K562 (cell line): Measurements from ENCODE around the gene DUSP10. TPM values are rescaled to one million over a fixed set of nuclear protein-coding genes. Genes with fewer than 3 reads are reported as not detected.

ENCODE experiments used
- C11orf30 ChIP-seq: fragments of 450-650 bp; IDR thresholded peaks from 2 replicates; pipeline ENCODE4 v1.6.1; 2016; ENCODE audit warnings: low read depth, mild to moderate bottlenecking
- CCNT2 ChIP-seq: IDR thresholded peaks from 2 replicates; pipeline ENCODE4 v1.6.1; 2011; ENCODE audit warnings: borderline replicate concordance, low read depth, mild to moderate bottlenecking, moderate library complexity, mixed read lengths, low read length; ENCODE audit not compliant: insufficient read length; ENCODE audit errors: extremely low read depth
- CHCHD3 ChIP-seq: fragments of 250-450 bp; sonication (Bioruptor Pico); IDR thresholded peaks from 2 replicates; pipeline ENCODE4 v2.1.2; 2022; ENCODE audit warnings: mild to moderate bottlenecking
- EP300 ChIP-seq: IDR thresholded peaks from 2 replicates; pipeline ENCODE4 v1.6.1; 2012; ENCODE audit warnings: low read length, improper control_type of control experiment
- GTF2E2 ChIP-seq: fragments of 200-800 bp; sonication (Bioruptor generic); IDR thresholded peaks from 2 replicates; pipeline ENCODE4 v1.6.1; 2016; ENCODE audit warnings: missing genetic modification characterization, missing compliant biosample characterization
- IFI16 ChIP-seq: fragments of 250-450 bp; sonication (Bioruptor Pico); IDR thresholded peaks from 2 replicates; pipeline ENCODE4 v2.1.2; 2022; ENCODE audit warnings: mild to moderate bottlenecking, inconsistent platforms
- KAT2B ChIP-seq: IDR thresholded peaks from one replicate; pipeline ENCODE4 v1.6.1; 2012; ENCODE audit warnings: low read depth, mild to moderate bottlenecking, control low read depth, inconsistent platforms, low read length, moderate library complexity
- KDM5B ChIP-seq: fragments of 200-600 bp; sonication (generic); IDR thresholded peaks from 2 replicates; pipeline ENCODE4 v1.6.1; 2012; ENCODE audit warnings: low read depth, mild to moderate bottlenecking, moderate library complexity, low read length, control low read depth, inconsistent platforms; ENCODE audit not compliant: insufficient replicate concordance
- KLF6 ChIP-seq: fragments of 250-450 bp; sonication (Bioruptor Pico); IDR thresholded peaks from 2 replicates; pipeline ENCODE4 v1.4.0; 2020; ENCODE audit warnings: mild to moderate bottlenecking, moderate library complexity, borderline replicate concordance
- MAFK ChIP-seq: IDR thresholded peaks from 2 replicates; pipeline ENCODE4 v1.6.1; 2011; ENCODE audit warnings: low read length, improper control_type of control experiment
- MIER1 ChIP-seq: fragments of 450-650 bp; IDR thresholded peaks from 2 replicates; pipeline ENCODE4 v1.6.1; 2016; ENCODE audit warnings: antibody characterized with exemption, mild to moderate bottlenecking, low read depth
- NCOA6 ChIP-seq: fragments of 450-650 bp; IDR thresholded peaks from 2 replicates; pipeline ENCODE4 v1.6.1; 2017; ENCODE audit warnings: mild to moderate bottlenecking
- NELFE ChIP-seq: IDR thresholded peaks from 2 replicates; pipeline ENCODE4 v1.6.1; 2011; ENCODE audit warnings: mild to moderate bottlenecking; ENCODE audit not compliant: insufficient read depth, insufficient read length
- NFXL1 ChIP-seq: fragments of 450-650 bp; formaldehyde crosslinking; IDR thresholded peaks from 2 replicates; pipeline ENCODE4 v1.4.0; 2021; ENCODE audit warnings: mild to moderate bottlenecking
- PCBP2 ChIP-seq: fragments of 200-400 bp; formaldehyde crosslinking; IDR thresholded peaks from 2 replicates; pipeline ENCODE4 v1.6.1; 2018; ENCODE audit warnings: low read length, low read depth, mild to moderate bottlenecking, moderate library complexity; ENCODE audit not compliant: poor library complexity, severe bottlenecking
- PHF21A ChIP-seq: fragments of 450-650 bp; IDR thresholded peaks from 2 replicates; pipeline ENCODE4 v1.6.1; 2017; ENCODE audit warnings: low read depth, borderline replicate concordance
- POLR2G ChIP-seq: fragments of 200-400 bp; formaldehyde crosslinking; IDR thresholded peaks from 2 replicates; pipeline ENCODE4 v1.6.1; 2017; ENCODE audit warnings: low read depth, mild to moderate bottlenecking, antibody characterized with exemption, low read length, moderate library complexity
- SUPT5H ChIP-seq: fragments of 450-650 bp; IDR thresholded peaks from 2 replicates; pipeline ENCODE4 v1.6.1; 2016
- TSHZ1 ChIP-seq: fragments of 250-450 bp; sonication (Bioruptor Pico); IDR thresholded peaks from 2 replicates; pipeline ENCODE4 v1.4.0; 2020; ENCODE audit warnings: mild to moderate bottlenecking, moderate library complexity
- XRCC4 ChIP-seq: IDR thresholded peaks from one replicate; pipeline ENCODE4 v1.6.1; 2011; ENCODE audit not compliant: insufficient read depth, insufficient read length; ENCODE audit errors: extremely low read depth
- ZNF12 ChIP-seq: sonication (generic); formaldehyde crosslinking; IDR thresholded peaks from 2 replicates; pipeline ENCODE4 v1.4.0; 2020; ENCODE audit warnings: mild to moderate bottlenecking, missing genetic modification reagents
- ZNF589 ChIP-seq: fragments of 200-800 bp; sonication (Bioruptor generic); IDR thresholded peaks from 2 replicates; pipeline ENCODE4 v1.6.1; 2016; ENCODE audit warnings: low read depth, missing genetic modification characterization, missing compliant biosample characterization
- ZNF644 ChIP-seq: fragments of 200-800 bp; sonication (Bioruptor generic); IDR thresholded peaks from 2 replicates; pipeline ENCODE4 v1.6.1; 2016; ENCODE audit warnings: low read depth, missing genetic modification characterization, missing compliant biosample characterization
- ZNF668 ChIP-seq: fragments of 250-450 bp; sonication (Bioruptor Pico); IDR thresholded peaks from 2 replicates; pipeline ENCODE4 v1.8.0; 2022; ENCODE audit warnings: mild to moderate bottlenecking, inconsistent platforms
- polyA plus RNA-seq, 8 experiments: library from polyadenylated mRNA; depleted of rRNA in 4 of 8; stranded (reverse) in 5 of 8; unstranded in 3 of 8; fragments of >200 nt; fragmentation: Nextera tagmentation in 2 of 8; fragmentation: Illumina TruSeq in 1 of 8; extraction: Ambion mirVana in 2 of 8; extraction: Trizol in 1 of 8; gene quantifications; 2 replicates each; pipeline versions ENCODE4 v1.2.1 to v1.2.3, GENCODE V29; 2011 to 2014; ENCODE audit warnings: inconsistent platforms in 1 of 8, missing spikeins in 1 of 8
- total RNA-seq, 7 experiments: library from RNA; depleted of rRNA in 6 of 7; stranded (reverse); fragments of >200 nt in 6 of 7; fragmentation: Illumina TruSeq in 2 of 7; extraction: Trizol in 2 of 7; gene quantifications; 2 replicates each; pipeline versions ENCODE4 v1.2.1 to v1.2.3, GENCODE V29; 2011 to 2021; ENCODE audit warnings: low replicate concordance in 1 of 7
- TF ChIP-seq, protein P1 (sequence below): sonication (generic); formaldehyde crosslinking; IDR thresholded peaks from 2 replicates; pipeline ENCODE4 v1.8.1; 2022; ENCODE audit warnings: missing genetic modification reagents

Gene DUSP10
- total and polyA plus RNA-seq, 9 of the 15 experiments (the other 6 are each of a cell fraction or from before 2014, with no cell fraction given), result 1.7 to 8.3 (median 6.1) TPM

GRCh38 chr1:221742555-221743415 is 896 bp upstream of the DUSP10 start (continued):
- TF ChIP-seq TSHZ1 (CRISPR knock-in tag) (no peak), ZNF668 (CRISPR knock-in tag) (no peak), GTF2E2 (no peak), NFXL1 (CRISPR knock-in tag) (no peak), KDM5B (peak; percentile 48), NCOA6 (peak; percentile 83), NELFE (no peak), MIER1 (no peak), CCNT2 (no peak), SUPT5H (peak; percentile 5; the same call in 1 of the 2 replicates), CHCHD3 (CRISPR knock-in tag) (0 out of 2 replicates have a peak, but pooled peaks have one; percentile 18), ZNF589 (CRISPR knock-in tag) (peak; percentile 91; the same call in 1 of the 2 replicates), ZNF12 (CRISPR knock-in tag) (no peak; the same call in 1 of the 2 replicates), PCBP2 (no peak), KLF6 (CRISPR knock-in tag) (no peak), IFI16 (CRISPR knock-in tag) (no peak), MAFK (no peak), ZNF644 (tag) (no peak), EP300 (peak; percentile 30; the same call in 1 of the 2 replicates), POLR2G (peak; percentile 89), PHF21A (no peak), C11orf30 (no peak), XRCC4 (no peak), KAT2B (no peak)
- TF ChIP-seq, protein P1, sequence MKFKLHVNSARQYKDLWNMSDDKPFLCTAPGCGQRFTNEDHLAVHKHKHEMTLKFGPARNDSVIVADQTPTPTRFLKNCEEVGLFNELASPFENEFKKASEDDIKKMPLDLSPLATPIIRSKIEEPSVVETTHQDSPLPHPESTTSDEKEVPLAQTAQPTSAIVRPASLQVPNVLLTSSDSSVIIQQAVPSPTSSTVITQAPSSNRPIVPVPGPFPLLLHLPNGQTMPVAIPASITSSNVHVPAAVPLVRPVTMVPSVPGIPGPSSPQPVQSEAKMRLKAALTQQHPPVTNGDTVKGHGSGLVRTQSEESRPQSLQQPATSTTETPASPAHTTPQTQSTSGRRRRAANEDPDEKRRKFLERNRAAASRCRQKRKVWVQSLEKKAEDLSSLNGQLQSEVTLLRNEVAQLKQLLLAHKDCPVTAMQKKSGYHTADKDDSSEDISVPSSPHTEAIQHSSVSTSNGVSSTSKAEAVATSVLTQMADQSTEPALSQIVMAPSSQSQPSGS (CRISPR knock-in tag), result peak; percentile 64; the same call in 1 of the 2 replicates
